SHP77 treated with DMSO at 0.1 percent for 48 hours (cell line): ENCODE data around the gene DCC.
"Not testable (repeated sequence)": the region's sequence is repeated elsewhere in the genome, so short reads cannot be mapped to it uniquely, and the experiment has no call there.

ENCODE experiments used
- DNase-seq: peaks from one replicate; lab custom pipeline; 2025; lab: John Stamatoyannopoulos, UW

Gene DCC

DNA sequence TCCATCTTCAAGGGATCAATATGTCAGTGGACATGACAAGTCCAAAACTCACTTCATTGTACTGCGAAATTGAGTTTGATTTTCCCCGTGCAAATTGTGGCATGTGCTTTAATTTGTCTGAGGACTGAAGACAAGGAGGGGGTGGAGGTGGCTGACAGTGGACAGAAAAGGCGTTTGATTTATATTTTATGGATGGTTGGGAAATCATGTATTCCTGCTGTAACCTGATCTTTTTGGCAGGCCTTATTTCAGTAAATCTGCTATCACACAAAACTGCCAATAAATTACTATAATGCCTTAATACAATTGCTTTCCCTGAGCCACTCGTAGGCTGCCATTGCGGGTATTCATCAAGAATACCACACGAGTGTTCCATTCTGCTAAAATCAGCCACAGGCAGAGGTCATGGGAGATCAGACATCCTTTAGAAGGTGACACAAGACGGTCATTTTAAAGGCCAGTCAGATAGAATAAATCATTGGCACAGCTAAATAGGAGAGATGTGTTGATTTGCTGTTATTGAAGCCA is 1164.0 kb downstream of the DCC start:
- DNase-seq: no peak

DNA sequence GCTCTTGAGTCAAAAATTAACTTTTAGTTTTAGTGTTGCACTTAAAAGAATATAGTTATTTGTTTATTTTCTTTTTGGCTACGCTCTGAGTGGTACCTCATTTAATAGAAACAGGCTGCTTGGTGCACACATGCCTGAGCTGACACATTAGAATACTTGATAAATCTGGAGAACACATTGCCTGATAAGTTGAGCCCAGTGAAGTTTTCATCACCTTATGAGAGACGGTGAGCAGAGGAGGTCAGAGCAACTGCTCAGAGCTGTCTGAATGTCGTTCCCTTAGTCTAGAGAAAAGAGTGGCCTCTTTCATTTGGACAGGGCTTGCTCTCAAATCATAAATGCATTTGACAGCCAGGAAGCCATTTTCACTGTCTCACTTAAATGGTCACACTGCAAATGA is 1168.5 kb downstream of the DCC start:
- no peak for DNase-seq

DNA sequence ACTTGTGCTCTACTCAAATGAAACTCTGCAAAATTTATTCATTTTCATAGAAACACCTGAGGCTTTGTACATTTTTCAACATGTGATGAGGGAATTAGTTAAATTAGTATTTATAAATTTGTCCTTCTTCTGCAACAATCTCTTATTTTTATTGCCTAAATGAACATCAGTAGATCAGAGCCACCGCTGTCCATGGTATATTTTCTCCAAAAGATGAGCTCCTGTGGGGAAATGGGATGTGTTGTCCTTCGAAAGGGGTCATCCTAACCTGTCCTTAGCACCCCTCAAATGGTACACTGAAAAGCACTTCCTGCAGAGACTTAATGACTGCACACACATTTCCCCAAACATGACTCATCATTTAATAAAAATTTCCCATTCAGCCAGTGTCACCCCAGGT is 1169.9 kb downstream of the DCC start:
- DNase-seq: no peak

DNA sequence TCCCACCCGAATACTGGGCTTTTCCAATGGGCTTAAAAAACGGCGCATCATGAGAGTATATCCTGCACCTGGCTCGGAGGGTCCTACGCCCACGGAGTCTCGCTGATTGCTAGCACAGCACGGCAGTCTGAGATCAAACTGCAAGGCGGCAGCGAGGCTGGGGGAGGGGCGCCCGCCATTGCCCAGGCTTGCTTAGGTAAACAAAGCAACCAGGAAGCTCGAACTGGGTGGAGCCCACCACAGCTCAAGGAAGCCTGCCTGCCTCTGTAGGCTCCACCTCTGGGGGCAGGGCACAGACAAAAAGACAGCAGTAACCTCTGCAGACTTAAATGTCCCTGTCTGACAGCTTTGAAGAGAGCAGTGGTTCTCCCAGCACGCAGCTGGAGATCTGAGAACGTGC is 1171.7 kb downstream of the DCC start:
- DNase-seq: not testable (repeated sequence)

DNA sequence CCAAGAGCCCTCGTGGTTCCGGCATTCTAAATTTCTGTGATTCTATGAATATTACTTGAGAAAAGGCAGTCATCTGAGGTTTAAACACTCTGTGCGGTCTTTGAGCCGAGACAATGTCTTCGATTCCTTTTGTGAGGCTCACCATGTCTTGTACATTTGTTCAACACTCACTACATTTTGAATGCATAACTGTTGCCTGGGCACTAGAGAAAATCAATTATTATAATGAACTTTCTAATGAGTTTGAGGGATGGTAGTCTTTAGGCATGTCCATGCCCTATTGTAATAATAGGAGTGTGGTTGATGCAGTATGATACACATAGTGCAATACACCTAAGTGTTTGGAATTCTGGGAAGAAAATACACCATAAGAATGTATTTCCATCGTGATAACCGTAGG is 1181.1 kb downstream of the DCC start:
- no peak for DNase-seq

DNA sequence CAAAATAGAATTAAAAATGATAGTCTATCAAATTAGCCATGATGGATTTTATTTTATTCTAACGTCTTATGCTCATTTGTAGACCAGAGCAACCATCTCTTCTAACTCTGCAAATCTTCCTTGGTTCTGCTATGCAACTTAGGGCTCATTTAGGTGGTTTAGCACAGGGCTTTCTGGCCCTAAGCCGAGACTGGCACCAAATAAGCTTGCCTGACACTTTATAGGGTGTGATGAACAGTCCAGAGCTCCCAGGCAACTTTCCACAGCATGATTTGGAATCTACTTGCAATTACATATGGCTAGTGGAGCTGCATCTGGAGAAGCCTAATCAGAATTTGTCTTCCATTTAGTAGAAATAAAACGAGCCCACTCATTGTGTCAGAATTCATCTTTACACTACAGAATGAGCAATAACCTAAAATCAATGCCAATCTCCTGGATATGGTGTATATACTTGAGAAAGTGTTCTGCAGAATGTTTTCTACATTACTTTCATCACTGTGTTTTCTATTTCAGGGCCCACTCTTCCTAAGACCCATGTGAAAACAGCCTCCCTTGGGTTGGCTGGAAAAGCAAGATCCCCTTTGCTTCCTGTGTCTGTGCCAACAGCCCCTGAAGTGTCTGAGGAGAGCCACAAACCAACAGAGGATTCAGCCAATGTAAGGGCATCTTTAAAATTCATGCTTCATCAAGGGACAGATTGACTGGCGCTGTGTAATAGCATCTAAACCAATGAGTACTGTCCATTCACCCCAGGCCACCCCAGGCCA is 1186.3 kb downstream of the DCC start:
- no peak for DNase-seq

DNA sequence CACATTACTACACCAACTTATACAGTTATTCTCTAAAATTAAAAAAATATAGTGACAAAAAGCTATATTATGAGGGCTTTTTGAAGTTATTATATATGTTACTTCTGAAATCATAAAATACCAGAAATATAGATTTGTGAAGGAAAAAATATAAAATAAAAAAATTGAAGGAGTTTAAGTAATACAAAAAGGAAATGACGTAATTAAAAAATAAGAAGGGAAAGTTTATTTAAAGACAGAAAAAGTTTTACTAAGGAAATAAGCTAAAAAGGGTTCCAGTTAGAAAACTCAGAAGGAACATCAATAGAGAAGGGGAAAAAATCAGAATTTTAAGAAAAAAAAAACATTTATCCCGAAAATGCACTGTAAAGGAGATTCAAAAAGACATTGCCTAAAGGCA is 1187.4 kb downstream of the DCC start:
- DNase-seq: no peak

DNA sequence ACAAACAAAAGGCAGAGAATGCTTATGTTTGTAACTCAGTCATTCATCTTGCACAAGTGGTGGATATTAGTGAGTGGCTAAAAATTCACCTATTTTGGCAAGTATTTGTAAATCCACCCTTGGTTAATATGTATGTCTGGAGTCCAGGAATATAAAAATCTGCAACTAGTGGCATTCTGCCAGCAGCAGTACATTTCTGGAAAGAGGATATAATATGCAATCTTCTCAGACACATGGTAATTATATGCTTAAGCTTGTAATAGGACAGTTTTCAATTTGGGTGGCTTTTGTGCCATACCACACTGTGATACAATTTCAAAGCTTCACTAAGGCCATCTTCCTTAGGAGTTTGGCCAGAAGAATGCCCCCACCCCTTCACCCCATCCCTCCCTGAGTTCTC is 1191.2 kb downstream of the DCC start:
- DNase-seq: no peak

DNA sequence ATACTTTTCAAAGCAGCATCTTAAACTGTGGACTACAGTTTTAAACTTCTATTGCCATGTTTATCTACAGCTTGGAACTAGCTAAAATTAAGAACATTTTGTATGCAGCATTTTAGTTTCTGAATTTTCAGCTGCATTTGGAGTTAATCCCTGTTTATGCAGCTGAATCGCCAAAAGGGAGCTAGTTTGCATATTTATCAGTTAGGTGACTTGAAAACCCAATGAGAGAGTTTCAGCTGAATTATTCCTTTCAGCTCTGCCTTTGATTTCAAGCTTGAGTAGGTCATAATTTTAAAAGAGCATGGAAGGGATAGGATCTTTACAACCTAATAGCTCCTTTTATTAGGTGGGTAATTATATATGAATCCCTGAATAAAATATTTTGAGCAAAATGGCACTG is 1191.9 kb downstream of the DCC start:
- DNase-seq: no peak

DNA sequence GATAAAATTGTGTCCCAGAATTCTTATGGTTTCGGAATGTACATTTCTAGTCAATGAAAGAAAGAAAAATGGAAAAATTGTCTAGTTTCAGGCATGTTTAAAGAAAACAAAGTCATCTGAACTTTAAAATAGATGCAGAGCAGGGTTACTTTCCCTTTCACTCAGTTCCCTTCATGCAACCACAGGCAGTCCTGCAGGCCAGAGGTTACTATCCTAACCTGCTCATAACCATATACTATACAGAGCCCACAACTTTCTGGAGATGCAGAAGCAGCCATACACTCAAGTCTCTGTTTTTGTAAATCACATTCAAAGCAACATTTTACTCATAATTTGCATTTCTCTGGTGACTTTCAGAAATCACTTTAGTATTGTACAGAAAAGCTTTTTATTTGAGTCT is 1194.2 kb downstream of the DCC start:
- DNase-seq: no peak

DNA sequence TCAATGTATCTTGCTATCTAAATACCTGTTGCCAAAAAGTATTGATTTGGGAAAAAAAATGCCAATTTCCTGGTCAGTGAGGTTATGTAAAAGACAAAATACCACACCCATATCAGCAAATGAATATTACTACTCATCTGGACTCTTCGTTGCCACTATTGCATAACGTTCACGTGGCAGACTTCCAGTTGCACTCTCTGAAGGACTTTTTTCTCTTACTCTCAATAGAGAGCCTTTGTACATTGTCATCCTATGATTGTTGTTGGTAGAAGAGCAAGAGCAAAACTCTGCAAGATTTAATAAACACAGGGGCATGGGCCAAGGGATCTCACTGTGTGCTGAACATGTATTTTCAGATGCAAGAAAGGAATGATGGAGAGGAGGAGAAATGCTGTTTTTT is 1194.7 kb downstream of the DCC start:
- no peak for DNase-seq

DNA sequence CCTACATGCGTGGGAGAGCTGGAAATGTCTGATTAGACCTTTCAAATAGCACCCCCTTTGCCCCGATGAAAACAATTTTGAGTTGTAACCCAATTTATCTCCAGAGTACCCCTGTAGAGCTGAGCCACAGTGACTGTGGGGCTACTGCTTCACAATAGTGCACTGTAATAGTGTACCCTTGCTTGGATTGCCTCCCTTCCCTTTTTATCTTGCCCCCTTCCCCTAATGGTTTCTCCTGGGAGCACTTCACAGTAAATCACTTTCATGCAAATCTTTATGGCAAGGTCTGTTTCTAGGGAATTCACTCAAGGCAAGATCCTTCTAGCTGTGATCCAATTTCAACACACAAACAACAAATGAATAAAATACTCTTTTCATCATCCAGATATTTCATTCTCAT is 1196.9 kb downstream of the DCC start:
- no peak for DNase-seq

DNA sequence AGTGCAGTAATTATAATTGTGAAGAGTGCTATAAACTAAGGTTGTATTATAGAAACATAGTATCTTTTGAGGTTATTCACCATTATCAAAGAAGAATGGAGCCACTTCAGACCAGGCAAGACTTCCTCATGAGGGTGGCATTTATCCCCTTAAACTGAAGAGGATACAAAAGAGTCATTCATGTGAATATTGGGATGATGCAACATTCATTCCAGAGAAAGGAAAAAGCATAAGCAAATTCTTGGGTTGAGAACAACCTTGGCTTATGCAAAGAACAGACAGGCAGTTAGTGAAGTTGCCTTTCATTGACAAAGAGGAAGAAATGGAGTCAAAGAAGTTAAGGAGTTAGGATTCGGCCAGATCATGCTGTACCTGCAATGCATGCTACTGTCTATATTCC is 1201.9 kb downstream of the DCC start:
- DNase-seq: no peak

DNA sequence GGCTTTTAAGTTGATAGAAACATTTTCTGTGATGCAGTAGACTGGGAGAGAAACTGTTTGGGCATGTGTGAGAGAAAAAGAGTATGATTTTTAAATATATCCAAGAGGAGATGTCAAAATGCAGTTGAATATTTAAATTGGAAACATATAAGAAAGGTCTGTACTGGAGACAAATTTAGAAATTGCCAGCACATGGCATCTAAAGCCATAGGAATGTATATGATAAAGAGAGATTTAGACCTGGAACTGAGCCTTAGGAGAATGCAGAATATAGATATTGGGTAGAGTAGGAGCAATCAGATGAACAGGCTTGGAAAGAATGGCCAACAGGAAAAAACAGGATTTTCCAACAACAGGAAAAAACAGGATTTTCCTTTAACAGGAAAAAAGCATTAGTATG is 1203.7 kb downstream of the DCC start:
- DNase-seq: no peak

DNA sequence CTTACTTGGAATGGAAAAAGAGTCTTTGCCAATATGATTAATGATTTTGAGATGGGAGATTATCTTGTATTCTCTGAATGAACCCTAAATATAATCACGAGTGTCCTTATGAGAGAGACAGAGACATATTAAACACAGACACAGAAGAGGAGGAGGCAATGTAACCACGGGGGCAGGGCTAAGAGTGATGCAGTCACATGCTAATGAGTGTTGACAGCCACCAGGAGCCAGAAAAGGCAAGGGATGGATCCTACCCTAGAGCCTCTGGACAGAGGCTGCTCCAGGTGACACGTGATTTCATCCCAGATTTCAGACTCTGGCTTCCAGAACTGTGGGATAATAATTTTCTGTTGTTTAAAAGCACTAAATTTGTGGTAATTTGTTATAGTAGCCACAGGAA is 1204.9 kb downstream of the DCC start:
- DNase-seq: no peak

DNA sequence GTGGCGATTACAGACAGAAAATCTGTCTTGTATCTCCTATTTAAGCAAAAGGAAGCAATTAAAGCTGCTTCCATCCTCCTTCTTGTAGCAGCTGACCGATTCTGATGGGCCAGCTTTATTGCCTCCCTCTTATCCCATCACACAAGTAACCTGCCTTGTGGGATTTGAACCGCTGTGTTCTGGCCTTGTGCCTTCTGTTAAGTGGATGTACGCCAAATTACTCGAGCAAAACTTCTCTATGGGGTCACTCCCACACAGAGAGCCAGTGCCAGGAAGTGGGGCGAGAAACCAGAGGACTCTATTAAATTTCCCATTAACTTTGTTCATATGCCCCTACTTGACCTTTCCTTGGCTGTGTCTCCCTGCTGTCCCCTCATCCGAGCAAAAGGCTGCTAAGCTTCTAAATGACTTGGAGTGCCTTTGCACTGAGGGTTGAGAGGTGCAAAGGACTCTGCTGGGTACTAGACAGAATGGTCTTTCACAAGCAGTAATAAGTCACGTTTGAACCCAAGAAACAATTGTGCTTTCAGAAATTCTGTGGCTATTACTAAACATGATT is 1212.0 kb downstream of the DCC start:
- DNase-seq: no peak

DNA sequence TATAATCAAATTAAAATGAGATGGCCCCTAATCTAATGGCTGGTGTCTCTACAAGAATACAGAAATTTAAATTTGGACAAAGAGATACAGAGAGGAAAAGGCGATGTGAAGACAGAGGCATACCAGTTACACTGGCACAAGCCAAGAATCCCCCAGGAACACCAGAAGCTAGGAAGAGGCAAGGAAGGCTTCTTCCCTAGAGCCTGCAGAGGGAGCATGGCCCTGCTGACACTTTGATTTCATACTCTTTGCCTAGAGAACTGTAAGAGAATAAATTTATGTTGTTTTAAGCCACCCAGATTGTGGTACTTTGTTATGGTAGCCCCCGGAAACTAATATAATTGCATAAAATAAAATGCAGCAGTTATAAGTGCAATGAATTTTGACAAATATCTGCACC is 1213.0 kb downstream of the DCC start:
- DNase-seq: no peak

DNA sequence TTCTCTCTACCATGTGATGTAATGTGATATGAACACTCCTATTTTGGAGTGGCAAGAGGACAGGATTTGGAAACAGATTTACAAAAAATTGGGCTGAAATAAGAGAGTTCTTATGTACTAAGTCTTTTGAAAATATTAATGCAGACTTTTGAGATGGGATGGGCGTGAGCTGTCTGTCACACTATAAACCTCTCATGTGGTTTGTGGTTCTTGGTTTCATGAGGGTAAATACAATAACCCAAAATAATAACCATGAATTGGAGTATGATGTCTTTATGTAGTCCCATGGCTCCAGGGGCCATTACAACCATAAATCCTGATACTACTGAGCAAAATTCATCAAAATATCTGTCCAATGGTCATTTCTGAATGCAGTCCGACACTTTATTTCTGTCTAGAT is 1216.5 kb downstream of the DCC start:
- DNase-seq: no peak

DNA sequence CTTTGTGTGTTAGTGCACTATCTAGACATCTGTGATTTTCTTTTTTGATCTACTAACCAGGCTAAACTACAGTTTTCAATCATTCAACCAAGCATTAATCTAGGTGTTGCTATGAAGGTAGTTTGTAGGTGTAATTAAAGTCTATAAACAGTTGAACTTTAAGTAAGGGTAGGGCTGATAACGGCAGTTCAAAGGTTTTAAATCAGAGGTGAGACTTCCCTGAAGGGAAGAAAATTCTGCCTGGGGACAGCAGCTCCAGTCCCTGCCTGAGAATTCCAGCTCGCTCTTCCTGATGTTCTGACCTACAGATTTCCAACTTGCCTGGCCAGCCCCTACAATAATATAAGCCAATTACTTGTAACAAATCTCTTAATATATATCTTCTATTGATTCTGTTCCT is 1220.5 kb downstream of the DCC start:
- no peak for DNase-seq

DNA sequence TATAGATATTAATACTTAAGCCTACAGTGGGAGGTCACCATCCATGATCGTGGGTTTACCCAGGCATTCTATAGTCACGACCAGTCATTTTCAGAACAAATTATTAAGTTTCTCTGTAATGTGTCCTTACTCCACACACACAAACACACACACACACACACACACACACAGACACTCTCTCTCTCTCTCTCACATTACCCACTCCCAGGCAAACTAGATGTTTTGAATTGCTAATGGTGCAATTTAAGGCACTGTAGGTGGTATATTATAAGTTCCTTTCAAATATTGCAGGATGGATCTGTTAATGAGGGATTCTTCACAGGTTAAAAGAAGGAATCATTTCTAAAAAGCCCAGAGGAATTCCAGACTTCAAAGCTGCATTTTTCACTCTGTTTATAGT is 1226.6 kb downstream of the DCC start:
- DNase-seq: no peak

DNA sequence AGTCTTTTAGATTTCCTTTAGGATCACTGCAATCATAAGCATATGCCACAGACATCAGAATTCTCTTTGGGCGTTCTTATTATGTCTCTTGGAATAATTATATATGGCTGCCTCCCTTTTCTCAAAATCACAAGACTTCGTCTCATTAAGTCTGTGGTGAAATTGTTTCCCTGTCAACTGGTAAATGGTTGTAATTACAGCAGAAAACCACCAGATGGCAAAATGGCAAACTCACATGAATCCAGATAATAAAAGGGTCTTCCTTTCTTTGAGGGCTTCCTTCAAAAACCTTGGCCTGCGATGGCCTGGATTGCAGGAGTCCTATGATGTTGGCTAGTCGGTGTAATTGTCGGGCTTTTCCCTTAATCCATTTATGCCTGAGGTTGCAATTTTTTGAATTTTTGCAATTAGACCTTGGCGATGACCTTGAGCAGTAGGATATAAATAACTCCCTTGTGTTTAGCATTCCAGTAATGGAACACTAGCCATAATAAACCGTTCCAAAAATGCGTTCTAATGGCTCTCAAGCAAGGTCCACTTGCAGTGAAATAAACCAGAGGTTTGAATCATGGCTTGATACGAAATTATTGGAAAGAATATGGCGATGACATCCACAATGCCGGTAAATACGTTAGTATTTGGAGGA is 1228.1 kb downstream of the DCC start:
- peak; percentile 3 for DNase-seq
